Dermis microvascular lymphatic vessel endothelial cell (primary cell): ENCODE data around the gene FUS. TPM values are rescaled to one million over a fixed set of nuclear protein-coding genes. Genes with fewer than 3 reads are reported as not detected.

Source experiments
- total RNA-seq: library from RNA; depleted of rRNA; stranded (reverse); fragments of >200 nt; gene quantifications from 2 replicates; pipeline ENCODE4 v1.2.1, GENCODE V29; 2014

Gene FUS
- total RNA-seq, 1 donor from 2014 or later = 33.6 TPM

Other genes starting within 250 kb of the FUS start
- gene ORAI3, start 231.1 kb upstream of the FUS start, total RNA-seq = 23.7 and 33.6 TPM in 2 replicates
- gene SETD1A, start 222.4 kb upstream of the FUS start, total RNA-seq = 1.7 and 4.2 TPM in 2 replicates
- gene HSD3B7, start 194.9 kb upstream of the FUS start, total RNA-seq = 20.8 and 24.7 TPM in 2 replicates
- gene STX1B, start 169.5 kb upstream of the FUS start, total RNA-seq = 0.26 and 0.38 TPM in 2 replicates
- gene STX4, start 146.6 kb upstream of the FUS start, total RNA-seq = 17.5 and 28.2 TPM in 2 replicates
- gene ZNF668, start 105.9 kb upstream of the FUS start, total RNA-seq = 5.4 and 7.6 TPM in 2 replicates
- gene ZNF646, start 105.7 kb upstream of the FUS start, total RNA-seq = 8.1 and 13.9 TPM in 2 replicates
- 0.38 and 0.39 TPM in 2 replicates for gene PRSS53, start 91.2 kb upstream of the FUS start, total RNA-seq
- gene VKORC1, start 85.3 kb upstream of the FUS start, total RNA-seq = 59.8 and 74.6 TPM in 2 replicates
- 9.8 and 20.0 TPM in 2 replicates for gene BCKDK, start 71.8 kb upstream of the FUS start, total RNA-seq
- 30.3 and 37.4 TPM in 2 replicates for gene KAT8, start 62.5 kb upstream of the FUS start, total RNA-seq
- not detected in 2 replicates for gene PRSS8, start 44.4 kb upstream of the FUS start, total RNA-seq
- gene PRSS36, start 30.1 kb upstream of the FUS start, total RNA-seq = 0.13 and 0.39 TPM in 2 replicates
- gene PYCARD, start 22.6 kb downstream of the FUS start, total RNA-seq = 63.3 and 74.2 TPM in 2 replicates
- gene TRIM72, start 34.0 kb downstream of the FUS start, total RNA-seq = not detected in 2 replicates
- gene PYDC1, start 37.0 kb downstream of the FUS start, total RNA-seq = not detected in 2 replicates
- under 0.01 TPM in 2 replicates for gene ITGAM, start 79.8 kb downstream of the FUS start, total RNA-seq
- 0.63 and 0.64 TPM in 2 replicates for gene ITGAX, start 175.0 kb downstream of the FUS start, total RNA-seq
- not detected in 2 replicates for gene ITGAD, start 213.2 kb downstream of the FUS start, total RNA-seq
- not detected in 2 replicates for gene COX6A2, start 248.2 kb downstream of the FUS start, total RNA-seq